K562 (cell line): Measurements from ENCODE around the gene DGKB. TPM values are rescaled to one million over a fixed set of nuclear protein-coding genes. Genes with fewer than 3 reads are reported as not detected.

ENCODE experiments used
- ATAC-seq: fragments of 200-7000 bp; cut with Tn5 transposase; 3 replicates; pipeline ENCODE4 v1.9.1; 2020; ENCODE audit warnings: moderate library complexity
- BruUV-seq: library from RNA; stranded (reverse); fragments of 400-500 nt; replicated peaks from 2 replicates; lab custom pipeline; 2021; lab: Mats Ljungman, UMichigan
- CTCF ChIA-PET: fragments of 300-600 bp; formaldehyde crosslinking; extraction: SDS; loops from one replicate; lab custom pipeline; 2021; ENCODE audit warnings: low intra/inter-chr PET ratio; lab: Yijun Ruan, JAX
- POLR2A ChIA-PET: fragments of 300-600, 350-650 bp; sonication (Branson Sonifier 250); formaldehyde crosslinking; extraction: SDS; loops from one replicate; lab custom pipeline; 2021; ENCODE audit warnings: antibody characterized with exemption, inconsistent platforms; lab: Yijun Ruan, JAX
- DNase-seq, 4 experiments: peaks; one replicate each; pipeline versions ENCODE4 v3.0.0 to v3.0.0-alpha.2; 2011 to 2018; ENCODE audit warnings: low spot score in 3 of 4, mixed read lengths in 3 of 4; ENCODE audit errors: extremely low read depth in 1 of 4
- FAIRE-seq: peaks from 2 replicates; lab custom pipeline; 2011; peaks lifted over from hg19 to GRCh38; lab: Jason Lieb, UNC
- H2AFZ ChIP-seq: 2 replicates; pipeline ENCODE4 v1.6.0; 2011; ENCODE audit warnings: low read depth, low read length, control low read depth, inconsistent platforms
- H3K27ac ChIP-seq: fragments of 200-600 bp; 3 replicates; pipeline ENCODE4 v1.8.0; 2011; ENCODE audit warnings: low read depth, mild to moderate bottlenecking, control low read depth, inconsistent platforms, low read length, moderate library complexity, mixed read lengths; ENCODE audit errors: extremely low read depth
- H3K27me3 ChIP-seq, 2 experiments: fragments of 300-600 bp in 1 of 2; 2 replicates in 1 of 2; 3 replicates in 1 of 2; pipeline versions ENCODE4 v1.6.0 to v1.8.0; 2011; ENCODE audit warnings: inconsistent platforms in 2 of 2, low read length in 2 of 2, mild to moderate bottlenecking in 1 of 2, mixed read lengths in 1 of 2, moderate library complexity in 1 of 2; ENCODE audit not compliant: control insufficient read depth in 2 of 2, insufficient read depth in 2 of 2
- H3K36me3 ChIP-seq: fragments of 300-600 bp; 3 replicates; pipeline ENCODE4 v1.8.0; 2011; ENCODE audit warnings: mild to moderate bottlenecking, low read length, inconsistent platforms; ENCODE audit not compliant: control insufficient read depth, insufficient read depth
- H3K4me1 ChIP-seq, 2 experiments: fragments of 200-600 bp in 1 of 2; replicated peaks in 1 of 2; 2 replicates in 1 of 2; 3 replicates in 1 of 2; pipeline versions ENCODE4 v1.5.1 to v1.8.0; 2011; ENCODE audit warnings: inconsistent platforms in 2 of 2, low read length in 2 of 2, mild to moderate bottlenecking in 1 of 2, mixed read lengths in 1 of 2, moderate library complexity in 1 of 2; ENCODE audit not compliant: control insufficient read depth in 2 of 2, insufficient read depth in 2 of 2
- H3K4me2 ChIP-seq: 2 replicates; pipeline ENCODE4 v1.6.1; 2011; ENCODE audit warnings: low read length, control low read depth, inconsistent platforms, mixed read lengths; ENCODE audit not compliant: insufficient read depth
- H3K4me3 ChIP-seq: fragments of 200-600 bp; sonication (generic), shearing (Covaris generic); 2 replicates; pipeline ENCODE4 v1.5.1; 2016; ENCODE audit warnings: control low read depth, inconsistent platforms
- H3K79me2 ChIP-seq: fragments of 200-600 bp; 3 replicates; pipeline ENCODE4 v1.8.0; 2011; ENCODE audit warnings: low read length, inconsistent platforms; ENCODE audit not compliant: control insufficient read depth, insufficient read depth
- H3K9ac ChIP-seq, 2 experiments: 2 replicates each; pipeline versions ENCODE4 v1.6.0 to v1.6.1; 2011; ENCODE audit warnings: low read depth in 2 of 2, low read length in 2 of 2, control low read depth in 1 of 2, inconsistent platforms in 1 of 2, mild to moderate bottlenecking in 1 of 2, mixed read lengths in 1 of 2; ENCODE audit not compliant: insufficient read depth in 1 of 2
- H3K9me1 ChIP-seq: one replicate; pipeline ENCODE4 v1.6.0; 2011; ENCODE audit warnings: inconsistent platforms, mild to moderate bottlenecking, low read length, moderate library complexity; ENCODE audit not compliant: control insufficient read depth, insufficient read depth
- H3K9me3 ChIP-seq: replicated peaks from 2 replicates; pipeline ENCODE4 v1.5.1; 2011; ENCODE audit warnings: low read depth, low read length, inconsistent platforms; ENCODE audit not compliant: control insufficient read depth, insufficient read depth
- H4K20me1 ChIP-seq: replicated peaks from 2 replicates; pipeline ENCODE4 v1.6.1; 2011; ENCODE audit warnings: low read length, inconsistent platforms, mixed read lengths; ENCODE audit not compliant: control insufficient read depth, insufficient read depth
- BDP1 ChIP-seq: IDR thresholded peaks from 3 replicates; pipeline ENCODE4 v1.6.1; 2011; ENCODE audit not compliant: insufficient read length, insufficient read depth
- CBX8 ChIP-seq: fragments of 200-600 bp; sonication (generic); IDR thresholded peaks from 2 replicates; pipeline ENCODE4 v1.6.1; 2012; ENCODE audit warnings: borderline replicate concordance, mixed run types, low read depth, mild to moderate bottlenecking, moderate library complexity, mixed read lengths, low read length, control low read depth, inconsistent platforms; ENCODE audit not compliant: poor library complexity, severe bottlenecking; ENCODE audit errors: extremely low read depth
- CXXC5 ChIP-seq: fragments of 250-450 bp; sonication (Bioruptor Pico); IDR thresholded peaks from 2 replicates; pipeline ENCODE4 v1.8.0; 2022; ENCODE audit warnings: inconsistent platforms, mild to moderate bottlenecking, moderate library complexity
- GTF2B ChIP-seq: IDR thresholded peaks from 2 replicates; pipeline ENCODE4 v1.6.1; 2011; ENCODE audit not compliant: insufficient read length; ENCODE audit errors: extremely low read depth
- PTBP1 ChIP-seq: fragments of 200-400 bp; formaldehyde crosslinking; IDR thresholded peaks from 2 replicates; pipeline ENCODE4 v1.6.1; 2017; ENCODE audit warnings: low read depth, low read length
- RNF219 ChIP-seq: fragments of 250-450 bp; sonication (Bioruptor Pico); IDR thresholded peaks from 2 replicates; pipeline ENCODE4 v1.5.0; 2022; ENCODE audit warnings: mild to moderate bottlenecking
- TAF7 ChIP-seq: fragments of 450-650 bp; IDR thresholded peaks from 2 replicates; pipeline ENCODE4 v1.6.1; 2016; ENCODE audit warnings: missing genetic modification characterization, missing compliant biosample characterization
- ZNF57 ChIP-seq: fragments of 450-650 bp; formaldehyde crosslinking; IDR thresholded peaks from 2 replicates; pipeline ENCODE4 v1.4.0; 2020; ENCODE audit warnings: mild to moderate bottlenecking, moderate library complexity
- WGBS: fragments of 100-300 bp; shearing (Covaris generic); methylation state at CpG from one replicate; pipeline ENCODE4 v1.1.6; 2016; ENCODE audit warnings: low coverage, mixed read lengths; ENCODE audit not compliant: insufficient coverage; ENCODE audit errors: missing lambda C conversion rate; 5-methylcytosine and 5-hydroxymethylcytosine counted together
- in situ Hi-C: fragments of 300-500 bp; cut with MboI; formaldehyde crosslinking; loops from 4 replicates; pipeline ENCODE4 v1.15.0; 2018; ENCODE audit warnings: inconsistent platforms, mixed read lengths
- intact Hi-C: fragments of 100-400 bp; cut with micrococcal nuclease; formaldehyde crosslinking; loops from 2 replicates; pipeline ENCODE4 v1.14.2; 2022
- polyA plus RNA-seq, 8 experiments: library from polyadenylated mRNA; depleted of rRNA in 4 of 8; stranded (reverse) in 5 of 8; unstranded in 3 of 8; fragments of >200 nt; fragmentation: Nextera tagmentation in 2 of 8; fragmentation: Illumina TruSeq in 1 of 8; extraction: Ambion mirVana in 2 of 8; extraction: Trizol in 1 of 8; gene quantifications; 2 replicates each; pipeline versions ENCODE4 v1.2.1 to v1.2.3, GENCODE V29; 2011 to 2014; ENCODE audit warnings: inconsistent platforms in 1 of 8, missing spikeins in 1 of 8
- total RNA-seq, 7 experiments: library from RNA; depleted of rRNA in 6 of 7; stranded (reverse); fragments of >200 nt in 6 of 7; fragmentation: Illumina TruSeq in 2 of 7; extraction: Trizol in 2 of 7; gene quantifications; 2 replicates each; pipeline versions ENCODE4 v1.2.1 to v1.2.3, GENCODE V29; 2011 to 2021; ENCODE audit warnings: low replicate concordance in 1 of 7

DGKB gene
- total and polyA plus RNA-seq, 9 of the 15 experiments (the other 6 are each of a cell fraction or from before 2014, with no cell fraction given) = 0.01 TPM; not detected in 8

DNA sequence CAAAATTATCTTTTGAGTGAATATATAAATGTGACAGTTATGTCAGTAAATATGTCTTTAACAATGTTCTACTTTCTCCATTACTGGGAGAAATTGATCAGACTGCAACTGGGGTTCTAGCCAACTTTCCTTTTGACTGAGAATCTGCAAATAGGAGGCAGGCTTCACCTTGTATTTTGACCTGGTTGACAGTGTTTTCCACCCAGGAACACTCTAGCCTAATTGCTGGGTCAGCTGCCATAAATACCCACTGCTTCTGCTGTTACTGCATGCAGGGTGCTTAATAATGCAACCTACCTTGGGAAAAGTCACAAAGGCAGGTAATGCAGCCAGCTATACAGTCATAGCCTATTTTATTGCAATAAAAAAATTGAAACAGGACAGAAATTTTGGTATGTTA, 319.0 kb downstream of the DGKB start (continued):
- no peak for TF ChIP-seq TAF7
- TF ChIP-seq GTF2B = no peak
- no peak for TF ChIP-seq ZNF57 (CRISPR knock-in tag)
- TF ChIP-seq BDP1 = no peak
- no peak for TF ChIP-seq PTBP1
- TF ChIP-seq CBX8 = no peak
- TF ChIP-seq CXXC5 (CRISPR knock-in tag) = no peak

DNA sequence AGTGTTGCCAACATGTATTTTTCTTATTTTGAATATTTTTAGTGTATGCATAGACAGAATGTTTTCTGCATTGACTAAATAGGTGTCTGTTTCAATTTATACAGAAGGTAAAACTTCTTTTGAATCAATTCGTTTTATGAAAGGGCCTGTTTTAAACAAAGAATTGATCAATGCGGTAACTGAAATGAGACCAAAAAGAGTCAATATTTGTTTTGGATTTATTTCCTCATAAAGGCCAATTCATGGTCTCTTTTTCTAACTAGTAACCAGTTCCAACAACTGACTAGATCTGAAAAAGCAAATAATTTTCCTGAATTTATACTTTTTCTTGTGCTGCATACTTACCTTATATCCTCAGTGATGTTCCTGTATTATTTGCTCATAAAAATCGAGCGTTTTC, 320.5 kb downstream of the DGKB start:
- Histone ChIP-seq H3K9me1 (no peaks in the 10 kb centered on the region), H3K36me3 (no peaks in the 10 kb centered on the region), H3K4me3 (no peak overlapping the region), H3K27me3 (no peaks in the 10 kb centered on the region), H3K4me1 (no peaks in the 10 kb centered on the region), H3K27ac (no peak overlapping the region), H3K4me2 (no peak overlapping the region), H4K20me1 (no peaks in the 10 kb centered on the region), H2AFZ (no peak overlapping the region), H3K9ac (no peak overlapping the region), H3K9me3 (peaks cover 2% of the 10 kb centered on the region; the same call in 1 of the 2 replicates), H3K79me2 (no peaks in the 10 kb centered on the region)
- no TSS peak for BruUV-seq
- CTCF ChIA-PET = no interaction called here
- POLR2A ChIA-PET = no interaction called here
- intact Hi-C loops (no loop called here), in situ Hi-C loops (no loop called here)
- WGBS = 1% methylated on average over 4 of the region's 4 CpGs
- FAIRE-seq (no peak), DNase-seq (no peak), ATAC-seq (no peak)
- TF ChIP-seq RNF219 = no peak
